Testis (tissue), 2 donors: ENCODE data around the gene SLC16A11.

Source experiments
- CTCF ChIP-seq, 3 experiments: fragments of 450-650 bp in 2 of 3; fragments of 200-600 bp in 1 of 3; sonication (generic) in 1 of 3; IDR thresholded peaks; one replicate each; pipeline ENCODE4 v1.5.1; 2016 to 2019; ENCODE audit warnings: antibody characterized with exemption in 3 of 3, mild to moderate bottlenecking in 2 of 3, moderate library complexity in 1 of 3
- POLR2A ChIP-seq: fragments of 450-650 bp; IDR thresholded peaks from one replicate; pipeline ENCODE4 v1.6.1; 2017; ENCODE audit warnings: antibody characterized with exemption, mild to moderate bottlenecking, moderate library complexity

- TF ChIP-seq POLR2A (no peak), CTCF (IDR thresholded peaks at IDR 0.05) (no peak)
Measured at GRCh38 chr17:6994118-6994598, 49.7 kb downstream of the SLC16A11 start.
